H9 (cell line): ENCODE measurements around the gene AP4S1. TPM values are rescaled to one million over a fixed set of nuclear protein-coding genes. Genes with fewer than 3 reads are reported as not detected.
A peak's percentile ranks its signal among the peaks of the same experiment; 100 is the strongest.

ENCODE experiments used
- DNase-seq: peaks from one replicate; pipeline ENCODE4 v3.0.0-alpha.2; 2017
- H2AFZ ChIP-seq: one replicate; pipeline ENCODE4 v1.6.1; 2013; ENCODE audit warnings: mild to moderate bottlenecking, low read length, control low read depth, moderate library complexity
- H2AK5ac ChIP-seq: 2 replicates; pipeline ENCODE4 v1.6.1; 2013; ENCODE audit warnings: low read length, control low read depth, mixed read lengths; ENCODE audit not compliant: insufficient read length
- H2BK120ac ChIP-seq: one replicate; pipeline ENCODE4 v1.6.1; 2013; ENCODE audit warnings: low read depth, mild to moderate bottlenecking, low read length, control low read depth, inconsistent platforms; ENCODE audit not compliant: poor library complexity, severe bottlenecking
- H2BK12ac ChIP-seq: 2 replicates; pipeline ENCODE4 v1.6.1; 2013; ENCODE audit warnings: low read length, control low read depth, mixed read lengths, low read depth; ENCODE audit not compliant: insufficient read length
- H2BK15ac ChIP-seq: 2 replicates; pipeline ENCODE4 v1.6.1; 2013; ENCODE audit warnings: low read depth, low read length, control low read depth
- H2BK20ac ChIP-seq: one replicate; pipeline ENCODE4 v1.6.1; 2013; ENCODE audit warnings: low read depth, mild to moderate bottlenecking, low read length, control low read depth, inconsistent platforms; ENCODE audit not compliant: poor library complexity, severe bottlenecking
- H2BK5ac ChIP-seq: 2 replicates; pipeline ENCODE4 v1.6.1; 2013; ENCODE audit warnings: low read length, control low read depth, mixed read lengths; ENCODE audit not compliant: insufficient read length
- H3K14ac ChIP-seq: 2 replicates; pipeline ENCODE4 v1.6.1; 2013; ENCODE audit warnings: low read length, control low read depth; ENCODE audit not compliant: insufficient read depth
- H3K18ac ChIP-seq: 2 replicates; pipeline ENCODE4 v1.6.1; 2013; ENCODE audit warnings: low read depth, mild to moderate bottlenecking, mixed read lengths, low read length, control low read depth; ENCODE audit not compliant: insufficient read length
- H3K23ac ChIP-seq: 2 replicates; pipeline ENCODE4 v1.6.1; 2013; ENCODE audit warnings: low read length, control low read depth, mixed read lengths, low read depth; ENCODE audit not compliant: insufficient read length
- H3K23me2 ChIP-seq: 2 replicates; pipeline ENCODE4 v1.6.1; 2013; ENCODE audit warnings: low read depth, mild to moderate bottlenecking, mixed read lengths, low read length, control low read depth; ENCODE audit not compliant: insufficient read length, poor library complexity, severe bottlenecking
- H3K27ac ChIP-seq: 2 replicates; pipeline ENCODE4 v1.5.1; 2013; ENCODE audit warnings: low read length, control low read depth, mixed read lengths, low read depth; ENCODE audit not compliant: insufficient read length
- H3K27me3 ChIP-seq: 2 replicates; pipeline ENCODE4 v1.6.1; 2013; ENCODE audit warnings: low read length, control low read depth, inconsistent platforms; ENCODE audit not compliant: insufficient read depth
- H3K4ac ChIP-seq: 2 replicates; pipeline ENCODE4 v1.6.1; 2013; ENCODE audit warnings: low read depth, mild to moderate bottlenecking, control low read depth, inconsistent platforms, low read length, moderate library complexity
- H3K4me1 ChIP-seq: 2 replicates; pipeline ENCODE4 v1.6.1; 2013; ENCODE audit warnings: low read length, control low read depth, inconsistent platforms; ENCODE audit not compliant: insufficient read depth
- H3K4me2 ChIP-seq: 2 replicates; pipeline ENCODE4 v1.6.1; 2013; ENCODE audit warnings: low read length, control low read depth, mixed read lengths; ENCODE audit not compliant: insufficient read length, insufficient read depth
- H3K56ac ChIP-seq: 2 replicates; pipeline ENCODE4 v1.6.1; 2013; ENCODE audit warnings: low read depth, mild to moderate bottlenecking, mixed read lengths, low read length, control low read depth; ENCODE audit not compliant: insufficient read length
- H3K79me1 ChIP-seq: 2 replicates; pipeline ENCODE4 v1.6.1; 2013; ENCODE audit warnings: low read depth, mild to moderate bottlenecking, moderate library complexity, low read length, control low read depth, inconsistent platforms; ENCODE audit not compliant: insufficient read depth, poor library complexity, severe bottlenecking
- H3K79me2 ChIP-seq: 2 replicates; pipeline ENCODE4 v1.6.1; 2013; ENCODE audit warnings: low read length, control low read depth, inconsistent platforms; ENCODE audit not compliant: insufficient read depth
- H3K9ac ChIP-seq: 2 replicates; pipeline ENCODE4 v1.6.1; 2013; ENCODE audit warnings: low read length, control low read depth, mixed read lengths; ENCODE audit not compliant: insufficient read length; ENCODE audit errors: extremely low read depth
- H3K9me3 ChIP-seq: one replicate; pipeline ENCODE4 v1.6.1; 2013; ENCODE audit warnings: low read depth, low read length, inconsistent platforms; ENCODE audit not compliant: control insufficient read depth
- H3T11ph ChIP-seq: one replicate; pipeline ENCODE4 v1.6.1; 2013; ENCODE audit warnings: mild to moderate bottlenecking, low read length, control low read depth, inconsistent platforms
- H4K20me1 ChIP-seq: one replicate; pipeline ENCODE4 v1.6.1; 2013; ENCODE audit not compliant: control insufficient read depth, insufficient read length, insufficient read depth
- H4K5ac ChIP-seq: 2 replicates; pipeline ENCODE4 v1.6.1; 2013; ENCODE audit warnings: low read depth, mild to moderate bottlenecking, mixed read lengths, low read length, control low read depth; ENCODE audit not compliant: insufficient read length
- H4K8ac ChIP-seq: replicated peaks from 2 replicates; pipeline ENCODE4 v1.6.1; 2013; ENCODE audit warnings: low read length, control low read depth, mixed read lengths, low read depth; ENCODE audit not compliant: insufficient read length
- H4K91ac ChIP-seq: 2 replicates; pipeline ENCODE4 v1.6.1; 2013; ENCODE audit warnings: low read depth, mild to moderate bottlenecking, moderate library complexity, mixed read lengths, low read length, control low read depth; ENCODE audit not compliant: insufficient read length
- H3K27ac Mint-ChIP-seq, 3 experiments: 2 replicates in 2 of 3; 3 replicates in 1 of 3; pipeline ENCODE4 v1.8.0; 2020 to 2021; ENCODE audit warnings: mixed read lengths in 3 of 3, mild to moderate bottlenecking in 1 of 3, moderate library complexity in 1 of 3
- H3K27me3 Mint-ChIP-seq: 2 replicates; pipeline ENCODE4 v1.8.0; 2021; ENCODE audit warnings: low read depth, mild to moderate bottlenecking, moderate library complexity, mixed read lengths
- H3K36me3 Mint-ChIP-seq, 3 experiments: 2 replicates in 2 of 3; 3 replicates in 1 of 3; pipeline ENCODE4 v1.8.0; 2020 to 2021; ENCODE audit warnings: low read depth in 3 of 3, mixed read lengths in 3 of 3; ENCODE audit not compliant: insufficient read depth in 1 of 3
- H3K4me1 Mint-ChIP-seq, 2 experiments: 2 replicates each; pipeline ENCODE4 v1.8.0; 2020; ENCODE audit warnings: mixed read lengths in 2 of 2
- H3K4me3 Mint-ChIP-seq, 2 experiments: 2 replicates in 1 of 2; 3 replicates in 1 of 2; pipeline ENCODE4 v1.8.0; 2020 to 2021; ENCODE audit warnings: mild to moderate bottlenecking in 2 of 2, mixed read lengths in 2 of 2, moderate library complexity in 1 of 2
- H3K9me3 Mint-ChIP-seq, 2 experiments: 2 replicates in 1 of 2; 3 replicates in 1 of 2; pipeline ENCODE4 v1.8.0; 2020; ENCODE audit warnings: mild to moderate bottlenecking in 2 of 2, mixed read lengths in 2 of 2, moderate library complexity in 1 of 2
- CTCF ChIP-seq: fragments of 200-600 bp; sonication (generic); conservative IDR thresholded peaks from 3 replicates; pipeline ENCODE4 v1.8.0; 2021; ENCODE audit warnings: antibody characterized with exemption, mild to moderate bottlenecking
- WGBS: extraction: QIAGEN DNeasy Blood & Tissue Kit; methylation state at CpG from one replicate; pipeline ENCODE4 v1.1.7; 2013; ENCODE audit warnings: missing lambda C conversion rate, low lambda C conversion rate, mixed read lengths; ENCODE audit not compliant: insufficient read length; ENCODE audit errors: extremely low coverage; 5-methylcytosine and 5-hydroxymethylcytosine counted together
- total RNA-seq: library from RNA; stranded (reverse); gene quantifications from 2 replicates; pipeline ENCODE4 v1.2.1, GENCODE V29; 2021

Gene AP4S1
- total RNA-seq, 1 experiment from 2014 or later: 13.7 TPM

DNA sequence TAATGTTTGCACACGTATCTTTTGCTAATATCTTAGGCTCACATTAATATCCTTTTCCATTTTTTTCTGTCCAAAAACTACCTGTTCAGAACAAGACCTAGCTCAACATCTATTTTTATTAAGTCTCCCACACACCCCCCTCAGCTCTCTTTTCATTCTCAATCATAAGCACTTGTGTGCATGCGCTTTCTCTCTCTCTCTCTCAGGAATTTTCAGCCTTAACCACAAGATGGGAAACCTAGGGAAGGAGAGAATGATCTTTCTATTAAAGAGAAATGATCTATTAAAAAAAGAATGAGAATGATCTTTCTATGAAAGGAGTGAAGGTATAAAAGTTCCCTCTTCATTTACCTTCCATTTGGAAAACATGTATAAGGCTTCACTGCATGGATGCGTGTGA lies 39.7 kb upstream of the AP4S1 start:
- 0 out of 7 replicates have a peak overlapping the region, but pooled peaks of 2 of the 3 experiments have one; percentile 8 to 40 for H3K27ac Mint-ChIP-seq
- H3K79me2 ChIP-seq: peaks cover 16% of the 10 kb centered on the region; the same call in 1 of the 2 replicates
- TF ChIP-seq CTCF: no peak
- peaks cover 10% of the 10 kb centered on the region for H3K79me1 ChIP-seq
- no peaks in the 10 kb centered on the region for H3K9me3 Mint-ChIP-seq
- H4K20me1 ChIP-seq: no peaks in the 10 kb centered on the region
- H3K27me3 ChIP-seq: no peaks in the 10 kb centered on the region
- no peak overlapping the region for H3K9ac ChIP-seq
- H2AK5ac ChIP-seq: no peak overlapping the region
- no peak overlapping the region for H2BK12ac ChIP-seq
- no peak overlapping the region for H3K4me2 ChIP-seq
- no peak overlapping the region for H2BK20ac ChIP-seq
- H4K8ac ChIP-seq: no peak overlapping the region
- no peak overlapping the region for H3K18ac ChIP-seq
- no peak overlapping the region for H2BK15ac ChIP-seq
- H3K9me3 ChIP-seq: no peaks in the 10 kb centered on the region
- no peak overlapping the region for H2BK120ac ChIP-seq
- no peaks in the 10 kb centered on the region; the same call in 1 of the 2 replicates for H3K4me1 ChIP-seq
- H3K23ac ChIP-seq: no peak overlapping the region
- H4K5ac ChIP-seq: no peak overlapping the region
- H3T11ph ChIP-seq: no peak overlapping the region
- no peak overlapping the region for H3K4ac ChIP-seq
- H3K27ac ChIP-seq: no peak overlapping the region
- WGBS: no CpG with 5 or more reads among the region's 3 CpGs
- H3K4me3 Mint-ChIP-seq: no peak overlapping the region
- H2AFZ ChIP-seq: no peak overlapping the region
- peaks cover 12% of the 10 kb centered on the region in 2 experiments for H3K4me1 Mint-ChIP-seq
- no peak overlapping the region for H2BK5ac ChIP-seq
- no peak overlapping the region for H3K14ac ChIP-seq
- H3K27me3 Mint-ChIP-seq: no peaks in the 10 kb centered on the region
- H4K91ac ChIP-seq: no peak overlapping the region
- peaks cover 0 to 6% (median 1%) of the 10 kb centered on the region in 3 experiments; a peak in 3 of 7 replicates for H3K36me3 Mint-ChIP-seq
- H3K56ac ChIP-seq: no peak overlapping the region
- H3K23me2 ChIP-seq: no peaks in the 10 kb centered on the region
- DNase-seq: no peak
